Testis (tissue), 3 donors: ENCODE measurements around the gene CXXC4. TPM values are rescaled to one million over a fixed set of nuclear protein-coding genes. Genes with fewer than 3 reads are reported as not detected.

ENCODE experiments used
- DNase-seq: peaks from one replicate; pipeline ENCODE4 v3.0.0-alpha.2; 2019
- H3K27ac ChIP-seq, 2 donors: fragments of 200-600 bp; sonication (generic); one replicate each; pipeline ENCODE4 v1.5.1; 2019
- H3K27me3 ChIP-seq: fragments of 200-600 bp; sonication (generic); one replicate; pipeline ENCODE4 v1.5.1; 2019
- H3K36me3 ChIP-seq: fragments of 200-600 bp; sonication (generic); one replicate; pipeline ENCODE4 v1.5.1; 2017; ENCODE audit warnings: low read depth; ENCODE audit errors: missing control alignments
- H3K4me1 ChIP-seq: fragments of 200-600 bp; sonication (generic); one replicate; pipeline ENCODE4 v1.5.1; 2019
- H3K4me3 ChIP-seq, 2 donors: fragments of 200-600 bp; sonication (generic); one replicate each; pipeline ENCODE4 v1.5.1; 2017 to 2019
- H3K9me3 ChIP-seq: fragments of 200-600 bp; sonication (generic); one replicate; pipeline ENCODE4 v1.5.1; 2017
- POLR2A ChIP-seq: fragments of 450-650 bp; IDR thresholded peaks from one replicate; pipeline ENCODE4 v1.6.1; 2017; ENCODE audit warnings: antibody characterized with exemption, mild to moderate bottlenecking, moderate library complexity
- WGBS, 2 donors: methylation state at CpG; one replicate each; pipeline ENCODE4 v1.1.5; 2018; 5-methylcytosine and 5-hydroxymethylcytosine counted together
- intact Hi-C: fragments of 100-400 bp; cut with DNase I; formaldehyde crosslinking; loops from one replicate; pipeline ENCODE4 v1.15.1; 2023; ENCODE audit warnings: low total_unique reads
- polyA plus RNA-seq: library from polyadenylated mRNA; stranded (reverse); fragments of 350-450 nt; fragmentation: Illumina TruSeq; extraction: RNeasy Lipid Tissue Mini Kit (QIAGEN cat#74804); gene quantifications from one replicate; pipeline ENCODE4 v1.2.3, GENCODE V29; 2014; ENCODE audit warnings: low read depth, low replicate concordance; ENCODE audit not compliant: insufficient read depth
- total RNA-seq, 2 donors: library from RNA; depleted of rRNA; stranded (reverse); fragments of >200 nt; gene quantifications; one replicate each; pipeline ENCODE4 v1.2.3, GENCODE V29; 2016
- TF ChIP-seq, protein P1 (sequence below), 3 experiments: fragments of 450-650 bp in 2 of 3; fragments of 200-600 bp in 1 of 3; sonication (generic) in 1 of 3; IDR thresholded peaks; one replicate each; pipeline ENCODE4 v1.5.1; 2016 to 2019; ENCODE audit warnings: antibody characterized with exemption in 3 of 3, mild to moderate bottlenecking in 2 of 3, moderate library complexity in 1 of 3

CXXC4 gene
- total and polyA plus RNA-seq, 3 donors from 2014 or later = 3.7 to 10.2 (median 8.6) TPM

DNA sequence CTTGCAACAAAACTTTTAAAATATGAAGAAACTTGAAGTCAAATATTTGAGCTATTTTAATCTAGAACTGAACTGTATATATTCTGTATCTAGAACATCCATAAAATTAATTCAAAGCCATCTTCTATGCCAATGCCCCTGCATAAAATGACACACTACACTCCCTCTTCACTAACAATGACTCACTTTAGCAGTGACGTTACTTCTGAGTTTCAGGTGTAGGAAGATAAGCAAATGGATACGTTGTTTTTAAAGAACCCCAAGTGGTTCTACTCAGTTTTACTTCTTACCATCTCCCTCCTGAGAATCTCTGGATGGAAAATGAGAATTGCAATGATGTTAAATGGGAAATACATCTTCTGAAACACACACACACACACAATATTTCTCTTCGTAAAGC is 45.2 kb downstream of the CXXC4 start:
- Histone ChIP-seq H3K27ac (no peak overlapping the region), H3K9me3 (no peaks in the 10 kb centered on the region), H3K36me3 (no peaks in the 10 kb centered on the region), H3K4me3 (no peak overlapping the region), H3K27me3 (no peaks in the 10 kb centered on the region), H3K4me1 (peaks cover 5% of the 10 kb centered on the region)
- no peak for DNase-seq
- intact Hi-C loops = no loop called here
- 70 to 72% methylated on average over 3 of the region's 3 CpGs for WGBS, 2 donors
- TF ChIP-seq, protein P1, sequence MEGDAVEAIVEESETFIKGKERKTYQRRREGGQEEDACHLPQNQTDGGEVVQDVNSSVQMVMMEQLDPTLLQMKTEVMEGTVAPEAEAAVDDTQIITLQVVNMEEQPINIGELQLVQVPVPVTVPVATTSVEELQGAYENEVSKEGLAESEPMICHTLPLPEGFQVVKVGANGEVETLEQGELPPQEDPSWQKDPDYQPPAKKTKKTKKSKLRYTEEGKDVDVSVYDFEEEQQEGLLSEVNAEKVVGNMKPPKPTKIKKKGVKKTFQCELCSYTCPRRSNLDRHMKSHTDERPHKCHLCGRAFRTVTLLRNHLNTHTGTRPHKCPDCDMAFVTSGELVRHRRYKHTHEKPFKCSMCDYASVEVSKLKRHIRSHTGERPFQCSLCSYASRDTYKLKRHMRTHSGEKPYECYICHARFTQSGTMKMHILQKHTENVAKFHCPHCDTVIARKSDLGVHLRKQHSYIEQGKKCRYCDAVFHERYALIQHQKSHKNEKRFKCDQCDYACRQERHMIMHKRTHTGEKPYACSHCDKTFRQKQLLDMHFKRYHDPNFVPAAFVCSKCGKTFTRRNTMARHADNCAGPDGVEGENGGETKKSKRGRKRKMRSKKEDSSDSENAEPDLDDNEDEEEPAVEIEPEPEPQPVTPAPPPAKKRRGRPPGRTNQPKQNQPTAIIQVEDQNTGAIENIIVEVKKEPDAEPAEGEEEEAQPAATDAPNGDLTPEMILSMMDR (IDR thresholded peaks at IDR 0.05) = no peak
- TF ChIP-seq POLR2A = no peak

DNA sequence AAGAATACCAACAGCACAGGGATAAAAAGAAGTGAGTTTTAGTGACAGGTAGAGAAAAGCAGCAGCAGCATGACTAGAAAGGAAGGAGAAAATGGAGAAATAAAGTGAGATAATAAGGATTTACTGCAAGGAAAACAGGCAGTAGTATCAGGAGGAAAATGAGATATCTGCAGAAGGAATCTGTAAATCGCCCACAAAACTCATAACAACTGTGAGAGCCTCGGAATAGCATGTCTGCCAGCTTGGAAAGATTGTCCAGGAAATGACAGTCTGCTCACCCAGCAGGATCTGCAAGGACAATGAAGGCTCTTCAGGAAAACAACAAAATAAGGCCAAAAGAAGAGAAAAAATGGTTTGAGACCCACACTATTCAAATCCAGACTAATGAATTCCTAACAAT is 47.4 kb downstream of the CXXC4 start:
- Histone ChIP-seq H3K9me3 (no peaks in the 10 kb centered on the region), H3K27ac (no peak overlapping the region), H3K36me3 (no peaks in the 10 kb centered on the region), H3K4me1 (peaks cover 5% of the 10 kb centered on the region), H3K27me3 (no peaks in the 10 kb centered on the region), H3K4me3 (no peak overlapping the region)
- TF ChIP-seq POLR2A = no peak
- TF ChIP-seq, protein P1 (IDR thresholded peaks at IDR 0.05) = no peak
- no peak for DNase-seq
- WGBS, 2 donors = 35 to 53% methylated on average over 2 of the region's 2 CpGs
- intact Hi-C loops = no loop called here

DNA sequence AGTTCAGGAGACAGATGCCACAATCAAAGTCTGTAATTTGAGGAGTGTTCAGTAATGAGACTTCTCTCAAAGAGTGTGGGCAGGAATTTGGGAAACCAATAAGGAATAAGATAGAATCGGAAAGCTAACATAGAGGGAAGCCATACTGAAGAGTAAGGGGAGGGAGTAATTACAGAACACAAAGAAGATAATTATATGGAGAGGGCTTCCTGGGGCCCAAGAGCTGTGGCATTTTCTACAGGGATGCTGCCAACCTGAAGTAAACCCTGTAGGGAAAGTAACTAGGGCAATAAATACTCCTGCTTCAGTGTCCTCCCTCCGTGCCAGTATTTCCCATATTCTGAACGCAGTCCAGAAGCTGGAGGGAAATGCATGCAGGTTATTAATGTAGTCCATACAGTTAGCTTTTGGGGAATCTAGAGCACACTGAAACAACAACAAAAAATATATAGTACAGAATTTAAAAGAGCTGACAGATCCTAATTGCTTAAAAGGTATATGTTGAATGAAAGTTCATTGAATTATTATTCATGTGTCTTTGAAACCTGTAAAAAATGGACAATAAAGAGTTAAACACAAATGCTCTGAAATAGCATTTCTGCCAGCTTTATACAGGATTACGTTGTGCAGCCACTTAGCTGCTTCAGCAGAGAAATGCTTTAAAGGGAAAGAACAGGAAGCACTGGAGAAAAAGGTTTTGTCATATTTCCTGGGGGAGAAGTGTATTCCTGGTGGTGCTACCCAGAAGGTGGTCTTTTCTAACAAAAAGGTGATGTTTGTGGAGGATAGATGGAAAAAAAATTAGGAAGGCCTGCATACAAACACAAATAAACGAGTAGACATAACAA is 48.0 kb downstream of the CXXC4 start:
- Histone ChIP-seq H3K4me1 (peaks cover 5% of the 10 kb centered on the region), H3K27ac (no peak overlapping the region), H3K27me3 (no peaks in the 10 kb centered on the region), H3K9me3 (no peaks in the 10 kb centered on the region), H3K4me3 (no peak overlapping the region), H3K36me3 (no peaks in the 10 kb centered on the region)
- DNase-seq = no peak
- TF ChIP-seq POLR2A = no peak
- intact Hi-C loops = no loop called here
- WGBS, 2 donors = 39 to 43% methylated on average over 5 of the region's 5 CpGs

DNA sequence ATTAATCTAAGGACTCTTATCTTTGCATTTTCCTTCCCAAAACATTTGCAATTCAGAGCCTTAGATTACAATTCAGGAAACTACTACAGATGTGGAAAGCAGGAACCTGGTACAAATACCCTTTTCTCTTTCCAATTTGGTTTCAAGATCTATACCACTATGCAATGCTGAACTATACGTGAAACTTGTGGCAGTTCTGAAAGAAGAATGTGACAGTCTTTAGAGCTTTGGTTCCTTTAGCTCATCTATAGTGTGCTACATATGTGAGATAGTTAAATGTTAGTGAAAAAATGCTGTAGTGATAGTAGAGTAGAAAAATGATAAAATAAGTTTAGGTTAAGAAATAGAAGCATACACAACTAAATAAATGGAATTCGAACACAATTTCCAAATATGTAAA is 50.0 kb downstream of the CXXC4 start:
- WGBS, 2 donors = 88 to 93% methylated on average over 2 of the region's 2 CpGs
- no peaks in the 10 kb centered on the region for H3K4me1 ChIP-seq
- DNase-seq = no peak
- no peaks in the 10 kb centered on the region for H3K36me3 ChIP-seq
- no peaks in the 10 kb centered on the region for H3K27me3 ChIP-seq
- TF ChIP-seq, protein P1 (IDR thresholded peaks at IDR 0.05) = no peak
- no peak for TF ChIP-seq POLR2A
- intact Hi-C loops = no loop called here
- no peaks in the 10 kb centered on the region for H3K9me3 ChIP-seq
- H3K27ac ChIP-seq = no peak overlapping the region
- no peak overlapping the region for H3K4me3 ChIP-seq

DNA sequence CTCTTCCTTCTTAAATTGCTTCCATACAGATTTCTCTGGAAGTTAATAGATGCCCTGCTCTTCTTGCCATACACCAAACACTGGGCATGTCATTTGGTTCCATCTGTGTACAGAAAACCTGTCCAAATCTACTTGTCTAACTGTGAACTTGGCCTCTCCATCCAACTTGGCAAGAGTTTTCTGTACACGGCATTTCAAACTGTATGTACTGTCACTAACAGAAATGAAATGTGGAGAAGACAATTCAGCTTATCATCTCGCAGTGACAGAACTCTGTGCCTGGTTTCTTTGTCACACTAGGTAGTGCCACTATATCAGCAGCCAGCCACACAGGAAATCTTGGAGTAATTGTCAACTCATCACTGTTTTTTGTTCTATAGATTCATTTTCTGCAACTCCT is 58.2 kb downstream of the CXXC4 start:
- Histone ChIP-seq H3K4me3 (no peak overlapping the region), H3K4me1 (no peaks in the 10 kb centered on the region), H3K27me3 (no peaks in the 10 kb centered on the region), H3K27ac (no peak overlapping the region), H3K9me3 (no peaks in the 10 kb centered on the region), H3K36me3 (no peaks in the 10 kb centered on the region)
- DNase-seq = no peak
- TF ChIP-seq, protein P1 (IDR thresholded peaks at IDR 0.05) = no peak
- no peak for TF ChIP-seq POLR2A
- intact Hi-C loops = no loop called here
- WGBS, 2 donors = 78 to 80% methylated on average over 2 of the region's 2 CpGs
